NB4 (cell line): ENCODE data around the gene CLCA4.

Source experiments
- CTCF ChIP-seq: IDR thresholded peaks from one replicate; pipeline ENCODE4 v1.5.1; 2012; ENCODE audit warnings: low read depth, low read length
- MAX ChIP-seq: IDR thresholded peaks from 2 replicates; pipeline ENCODE4 v1.6.1; 2011; ENCODE audit warnings: low read depth, low read length
- MYC ChIP-seq: IDR thresholded peaks from 2 replicates; pipeline ENCODE4 v1.6.1; 2011; ENCODE audit warnings: low read depth, low read length
- POLR2A ChIP-seq: IDR thresholded peaks from 2 replicates; pipeline ENCODE4 v1.6.1; 2011; ENCODE audit warnings: mild to moderate bottlenecking; ENCODE audit not compliant: insufficient read length; ENCODE audit errors: extremely low read depth

GRCh38 chr1:86523670-86524354 lies 23.1 kb upstream of the CLCA4 start:
- TF ChIP-seq CTCF (no peak), MYC (no peak), MAX (no peak), POLR2A (no peak)
